ES-I3 (cell line): ENCODE measurements around the gene SLC6A20.

Experiments
- H3K36me3 ChIP-seq: 2 replicates; pipeline ENCODE4 v1.6.1; 2013; ENCODE audit warnings: mild to moderate bottlenecking, low read length, control low read depth, moderate library complexity; ENCODE audit not compliant: insufficient read depth
- H3K4me1 ChIP-seq: 2 replicates; pipeline ENCODE4 v1.6.1; 2013; ENCODE audit warnings: mild to moderate bottlenecking, control low read depth, low read length; ENCODE audit not compliant: insufficient read depth
- H3K9ac ChIP-seq: 2 replicates; pipeline ENCODE4 v1.6.1; 2013; ENCODE audit warnings: low read depth, mild to moderate bottlenecking, low read length, moderate library complexity
- H3K9me3 ChIP-seq: 2 replicates; pipeline ENCODE4 v1.6.1; 2013; ENCODE audit warnings: mild to moderate bottlenecking, low read length, moderate library complexity; ENCODE audit not compliant: control insufficient read depth, insufficient read depth

Gene SLC6A20

GRCh38 chr3:45778761-45779201 lies 17.6 kb downstream of the SLC6A20 start:
- H3K4me1 ChIP-seq, result peaks cover 3% of the 10 kb centered on the region; the same call in 1 of the 2 replicates
- no peak overlapping the region for H3K9ac ChIP-seq
- H3K36me3 ChIP-seq, result no peaks in the 10 kb centered on the region
- no peaks in the 10 kb centered on the region for H3K9me3 ChIP-seq

GRCh38 chr3:45777746-45778386 lies 18.5 kb downstream of the SLC6A20 start:
- Histone ChIP-seq H3K4me1 (peaks cover 3% of the 10 kb centered on the region; the same call in 1 of the 2 replicates), H3K9me3 (no peaks in the 10 kb centered on the region), H3K9ac (no peak overlapping the region), H3K36me3 (no peaks in the 10 kb centered on the region)

- H3K9me3 ChIP-seq, result no peaks in the 10 kb centered on the region
- peaks cover 3% of the 10 kb centered on the region; the same call in 1 of the 2 replicates for H3K4me1 ChIP-seq
- H3K9ac ChIP-seq, result no peak overlapping the region
- no peaks in the 10 kb centered on the region for H3K36me3 ChIP-seq
Observed at GRCh38 chr3:45777111-45777745, 19.1 kb downstream of the SLC6A20 start.

GRCh38 chr3:45776611-45777010 lies 19.7 kb downstream of the SLC6A20 start:
- Histone ChIP-seq H3K9me3 (no peaks in the 10 kb centered on the region), H3K36me3 (no peaks in the 10 kb centered on the region), H3K4me1 (peaks cover 3% of the 10 kb centered on the region; the same call in 1 of the 2 replicates), H3K9ac (no peak overlapping the region)

GRCh38 chr3:45776301-45776595 lies 20.1 kb downstream of the SLC6A20 start:
- H3K9ac ChIP-seq, result no peak overlapping the region
- H3K4me1 ChIP-seq, result peaks cover 3% of the 10 kb centered on the region; the same call in 1 of the 2 replicates
- H3K9me3 ChIP-seq, result no peaks in the 10 kb centered on the region
- no peaks in the 10 kb centered on the region for H3K36me3 ChIP-seq

- Histone ChIP-seq H3K4me1 (peaks cover 3% of the 10 kb centered on the region; the same call in 1 of the 2 replicates), H3K36me3 (no peaks in the 10 kb centered on the region), H3K9ac (no peak overlapping the region), H3K9me3 (no peaks in the 10 kb centered on the region)
Observed at GRCh38 chr3:45775571-45776300, 20.6 kb downstream of the SLC6A20 start.

GRCh38 chr3:45774581-45775521 lies 21.5 kb downstream of the SLC6A20 start:
- Histone ChIP-seq H3K9ac (no peak overlapping the region), H3K4me1 (no peaks in the 10 kb centered on the region), H3K9me3 (no peaks in the 10 kb centered on the region), H3K36me3 (no peaks in the 10 kb centered on the region)

- Histone ChIP-seq H3K4me1 (no peaks in the 10 kb centered on the region), H3K36me3 (no peaks in the 10 kb centered on the region), H3K9me3 (no peaks in the 10 kb centered on the region), H3K9ac (no peak overlapping the region)
Observed at GRCh38 chr3:45773714-45774449, 22.5 kb downstream of the SLC6A20 start.

GRCh38 chr3:45773072-45773471 lies 23.3 kb downstream of the SLC6A20 start:
- H3K4me1 ChIP-seq, result no peaks in the 10 kb centered on the region
- no peak overlapping the region for H3K9ac ChIP-seq
- H3K9me3 ChIP-seq, result no peaks in the 10 kb centered on the region
- H3K36me3 ChIP-seq, result no peaks in the 10 kb centered on the region

- no peaks in the 10 kb centered on the region for H3K9me3 ChIP-seq
- no peaks in the 10 kb centered on the region for H3K4me1 ChIP-seq
- no peaks in the 10 kb centered on the region for H3K36me3 ChIP-seq
- no peak overlapping the region for H3K9ac ChIP-seq
Observed at GRCh38 chr3:45772341-45773035, 23.8 kb downstream of the SLC6A20 start.

- H3K36me3 ChIP-seq, result no peaks in the 10 kb centered on the region
- H3K9me3 ChIP-seq, result no peaks in the 10 kb centered on the region
- no peaks in the 10 kb centered on the region for H3K4me1 ChIP-seq
- H3K9ac ChIP-seq, result no peak overlapping the region
Observed at GRCh38 chr3:45771831-45772230, 24.5 kb downstream of the SLC6A20 start.

GRCh38 chr3:45771166-45771775 lies 25.1 kb downstream of the SLC6A20 start:
- Histone ChIP-seq H3K9me3 (no peaks in the 10 kb centered on the region), H3K9ac (no peak overlapping the region), H3K36me3 (no peaks in the 10 kb centered on the region), H3K4me1 (no peaks in the 10 kb centered on the region)

- H3K9ac ChIP-seq, result no peak overlapping the region
- H3K36me3 ChIP-seq, result no peaks in the 10 kb centered on the region
- H3K9me3 ChIP-seq, result no peaks in the 10 kb centered on the region
- no peaks in the 10 kb centered on the region; the same call in 1 of the 2 replicates for H3K4me1 ChIP-seq
Observed at GRCh38 chr3:45765958-45766357, 30.4 kb downstream of the SLC6A20 start.
